NCI-H1092 (cell line): ENCODE results near the gene MOB3A.
"Not testable (repeated sequence)": the region's sequence is repeated elsewhere in the genome, so short reads cannot be mapped to it uniquely, and the experiment has no call there.

Experiments
- DNase-seq: peaks from one replicate; lab custom pipeline; 2025; lab: John Stamatoyannopoulos, UW

MOB3A gene

DNA sequence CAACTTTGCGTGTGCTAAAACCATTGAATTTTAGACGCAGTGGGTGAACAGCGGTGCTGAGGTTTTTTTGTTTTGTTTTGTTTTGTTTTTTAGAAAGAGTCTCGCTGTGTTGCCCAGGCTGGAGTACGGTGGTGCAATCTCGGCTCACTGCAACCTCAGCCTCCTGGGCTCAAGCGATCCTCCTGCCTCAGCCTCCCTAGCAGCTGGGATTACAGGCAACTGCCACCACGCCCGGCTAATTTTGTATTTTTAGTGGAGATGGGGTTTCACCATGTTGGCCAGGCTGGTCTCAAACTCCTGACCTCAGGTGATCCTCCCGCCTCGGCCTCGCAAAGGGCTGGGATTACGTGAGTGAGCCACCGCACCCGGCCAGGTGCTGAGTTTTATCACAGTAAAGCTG lies 61.9 kb downstream of the MOB3A start:
- not testable (repeated sequence) for DNase-seq

DNA sequence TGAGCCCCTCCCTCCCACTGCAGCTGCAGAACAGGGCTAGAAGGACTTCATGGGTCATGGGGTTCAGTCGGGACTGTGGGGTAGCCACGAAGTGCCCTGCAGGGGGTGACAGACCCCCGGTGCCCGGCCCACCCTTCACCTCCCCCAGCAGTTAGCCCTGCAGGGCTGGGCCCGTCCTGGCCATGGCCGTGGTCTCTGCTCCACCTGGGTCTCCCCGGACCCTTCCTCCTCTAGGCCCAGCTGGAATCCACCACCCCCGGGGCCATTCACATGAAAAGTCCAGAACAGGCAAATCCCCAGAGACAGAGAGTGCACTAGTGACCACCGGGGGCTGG lies 62.3 kb downstream of the MOB3A start:
- no peak for DNase-seq

DNA sequence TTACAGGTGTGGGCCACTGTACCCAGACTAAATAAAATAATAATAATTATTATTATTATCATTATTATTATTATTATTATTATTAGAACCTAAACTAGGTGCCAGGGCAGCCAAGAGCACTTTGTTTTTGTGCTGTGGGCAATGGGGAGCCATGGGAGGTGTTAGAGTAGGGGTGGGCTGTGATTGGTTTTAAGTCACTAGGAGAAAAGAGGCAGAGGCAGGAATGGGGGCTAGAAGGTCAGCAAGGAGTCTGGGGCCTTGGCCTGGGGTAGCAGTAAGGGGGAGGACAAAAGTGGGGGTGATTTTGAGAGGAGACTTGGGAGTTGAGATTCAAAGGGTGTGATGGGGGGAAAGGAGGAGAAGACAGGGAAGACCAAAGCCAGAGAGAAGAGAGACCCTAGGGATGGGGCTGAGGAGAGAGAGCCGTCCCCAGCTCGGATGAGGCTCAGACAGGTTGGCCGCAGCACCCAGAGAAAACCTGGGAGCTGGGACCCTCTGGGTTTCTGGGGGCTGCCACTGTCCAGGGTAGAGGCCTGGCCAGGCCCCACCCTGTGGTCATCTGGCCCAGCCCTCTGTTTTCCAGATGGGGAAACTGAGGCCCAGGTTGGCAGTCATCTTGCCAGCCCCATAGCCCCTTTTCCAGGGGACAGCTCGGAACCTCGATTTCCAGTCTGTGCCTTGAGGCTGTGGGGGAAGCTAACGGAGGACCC lies 62.9 kb downstream of the MOB3A start:
- DNase-seq, result no peak

DNA sequence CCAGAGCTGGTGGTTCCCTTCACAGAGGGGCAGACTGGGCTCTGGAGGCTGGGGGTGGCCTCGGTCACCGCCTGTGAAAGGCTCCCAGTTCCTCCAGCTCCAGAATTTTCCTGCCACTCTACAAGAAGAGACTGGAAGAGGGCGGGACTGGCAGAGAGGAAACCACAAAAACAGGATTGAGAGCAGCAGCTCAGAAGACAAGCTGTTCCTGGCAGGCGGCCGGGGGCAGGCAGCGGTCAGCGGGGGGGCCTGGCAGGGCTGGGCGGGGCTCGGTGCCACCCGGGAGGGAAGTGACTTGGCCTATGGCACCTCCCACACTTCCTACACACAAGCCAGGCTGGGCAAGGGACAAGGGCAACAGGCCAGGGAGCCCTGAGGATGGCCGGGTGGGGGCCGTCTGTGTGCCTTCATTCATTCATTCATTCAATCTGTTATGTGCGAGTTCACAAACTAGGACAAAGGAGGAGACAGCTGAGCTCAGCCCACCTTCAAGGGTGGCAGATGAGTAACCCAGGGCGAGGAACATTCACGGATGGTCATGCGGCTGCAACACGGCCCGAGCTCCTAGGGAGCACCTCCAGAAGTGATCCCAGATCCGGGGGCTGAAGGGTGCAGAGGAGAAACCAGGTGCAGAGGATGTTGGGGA lies 63.7 kb downstream of the MOB3A start:
- DNase-seq, result peak; percentile 47

DNA sequence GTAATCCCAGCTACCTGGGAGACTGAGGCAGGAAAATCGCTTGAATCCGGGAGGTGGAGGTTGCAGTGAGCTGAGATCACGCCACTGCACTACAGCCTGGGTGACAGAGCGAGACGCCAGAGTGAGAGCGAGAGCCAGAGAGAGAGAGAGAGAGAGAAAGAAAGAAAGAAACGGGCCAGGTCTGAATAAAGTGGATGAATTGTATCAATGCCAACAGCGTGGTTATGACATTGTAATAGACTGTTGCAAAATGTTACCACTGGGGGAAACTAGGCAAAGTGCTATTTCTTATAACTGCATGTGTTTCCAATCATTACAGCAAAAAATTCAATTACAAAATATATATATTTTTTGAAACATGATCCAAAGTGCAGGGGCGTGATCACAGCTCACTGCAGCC lies 68.8 kb downstream of the MOB3A start:
- DNase-seq, result no peak

DNA sequence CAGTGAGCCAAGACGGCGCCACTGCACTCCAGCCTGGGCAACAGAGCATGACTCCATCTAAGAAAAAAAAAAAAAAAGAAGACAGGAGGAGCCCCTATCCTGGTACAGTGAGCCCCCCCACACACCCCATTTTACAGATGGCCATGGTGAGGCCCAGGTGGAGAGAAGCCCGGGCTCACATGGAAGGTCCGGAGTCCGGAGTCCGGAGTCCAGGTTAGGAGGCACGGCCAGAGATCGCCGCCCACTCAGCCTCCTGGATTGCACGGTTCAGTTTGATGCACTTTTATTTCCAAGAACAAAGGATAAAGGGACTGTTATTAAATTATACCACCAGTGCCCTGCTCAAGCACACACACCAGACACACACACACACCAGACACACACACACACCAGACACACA lies 69.4 kb downstream of the MOB3A start:
- DNase-seq, result no peak

DNA sequence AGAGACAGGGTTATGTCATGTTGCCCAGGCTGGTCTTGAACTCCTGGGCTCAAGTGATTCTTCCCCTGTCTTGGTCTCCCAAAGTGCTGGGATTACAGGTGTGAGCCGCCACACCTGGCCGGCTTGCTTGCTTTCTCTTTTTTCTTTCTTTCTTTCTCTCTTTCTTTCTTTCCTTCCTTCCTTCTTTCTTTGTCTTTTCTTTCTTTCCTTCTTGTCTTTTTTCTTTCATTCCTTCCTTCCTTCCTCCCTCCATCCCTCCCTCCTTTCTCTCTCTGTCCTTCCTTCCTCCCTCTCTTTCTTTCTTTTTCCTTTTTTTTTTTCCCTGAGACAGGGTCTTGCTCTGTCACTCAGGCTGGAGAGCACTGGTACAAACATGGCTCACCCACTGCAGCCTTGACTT lies 73.8 kb downstream of the MOB3A start:
- DNase-seq, result no peak

DNA sequence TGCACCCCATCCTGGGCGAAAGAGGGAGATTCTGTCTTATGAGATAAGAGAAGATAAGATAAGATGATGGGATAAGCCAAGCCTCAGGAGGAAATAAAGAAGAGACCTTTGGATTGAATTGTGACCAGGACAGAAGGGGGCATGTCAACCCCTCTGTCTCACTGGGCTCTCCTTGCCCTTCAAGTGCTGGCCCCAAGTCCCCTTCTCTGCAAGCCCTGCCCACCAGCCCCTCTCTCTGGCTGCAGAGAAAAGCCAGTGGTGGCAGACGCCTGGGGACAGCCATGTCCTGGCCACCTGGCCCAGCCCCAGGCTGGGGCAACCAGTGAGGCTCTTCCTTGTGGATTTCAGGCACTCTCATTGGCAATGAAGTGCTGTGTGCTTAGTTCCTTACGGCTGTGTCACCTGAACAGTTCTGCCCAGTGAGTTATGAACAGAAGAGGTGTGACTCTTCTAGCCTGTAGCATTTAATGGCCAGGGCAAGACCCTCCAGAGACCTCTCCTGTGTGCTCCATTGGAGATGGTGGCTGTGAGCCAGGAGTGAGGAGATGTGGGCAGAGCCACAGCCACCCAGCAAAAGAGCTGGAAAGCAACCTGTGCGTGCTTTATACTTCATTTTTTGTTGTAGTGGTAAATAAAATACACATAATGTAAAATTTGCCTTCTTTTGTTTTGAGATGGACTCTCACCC lies 74.5 kb downstream of the MOB3A start:
- no peak for DNase-seq
